Gastroesophageal sphincter (tissue), 3 donors: ENCODE measurements around the gene EIPR1.

Source experiments
- CTCF ChIP-seq, 4 experiments: fragments of 200-600 bp in 2 of 4; fragments of 450-650 bp in 2 of 4; sonication (generic) in 1 of 4; IDR thresholded peaks; one replicate each; pipeline ENCODE4 v1.5.1; 2017 to 2019; ENCODE audit warnings: antibody characterized with exemption in 4 of 4, mild to moderate bottlenecking in 2 of 4, moderate library complexity in 2 of 4
- EP300 ChIP-seq: sonication (generic); formaldehyde crosslinking; IDR thresholded peaks from one replicate; pipeline ENCODE4 v1.6.1; 2017; ENCODE audit warnings: antibody characterized with exemption, mild to moderate bottlenecking
- POLR2A ChIP-seq, 2 donors: fragments of 450-650 bp; IDR thresholded peaks; one replicate each; pipeline ENCODE4 v1.6.1; 2017; ENCODE audit warnings: antibody characterized with exemption in 2 of 2, mild to moderate bottlenecking in 2 of 2, moderate library complexity in 1 of 2
- POLR2AphosphoS5 ChIP-seq: sonication (generic); formaldehyde crosslinking; IDR thresholded peaks from one replicate; pipeline ENCODE4 v1.6.1; 2017; ENCODE audit warnings: antibody characterized with exemption

DNA sequence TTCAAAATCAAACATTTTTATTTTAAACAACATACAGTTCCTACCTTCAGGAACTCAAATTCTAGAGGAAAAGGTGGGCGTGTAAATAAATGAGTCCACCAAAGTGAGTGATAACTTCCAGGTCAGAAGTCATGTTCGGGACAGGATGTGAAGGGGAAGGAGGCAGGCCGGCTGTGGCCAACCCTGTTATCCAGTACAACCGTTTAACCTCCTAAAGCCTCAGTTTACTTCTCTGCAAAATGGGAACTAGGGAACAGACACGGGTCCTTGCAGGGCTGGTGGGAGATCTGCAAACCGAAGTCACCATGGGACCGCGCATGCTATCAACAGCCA lies 373 bp downstream of the EIPR1 start:
- no peak for TF ChIP-seq CTCF (IDR thresholded peaks at IDR 0.05)
- no peak for TF ChIP-seq POLR2A (IDR thresholded peaks at IDR 0.05)
- no peak for TF ChIP-seq POLR2AphosphoS5
- TF ChIP-seq EP300: no peak
